Skeletal muscle tissue (tissue), 4 donors: ENCODE results near the gene PLPP6. TPM values are rescaled to one million over a fixed set of nuclear protein-coding genes. Genes with fewer than 3 reads are reported as not detected.
A peak's percentile ranks its signal among the peaks of the same experiment; 100 is the strongest.
"Not testable (repeated sequence)": the region's sequence is repeated elsewhere in the genome, so short reads cannot be mapped to it uniquely, and the experiment has no call there.

Experiments
- H3K27ac ChIP-seq: one replicate; pipeline ENCODE4 v1.7.0; 2013; ENCODE audit warnings: mild to moderate bottlenecking, low read depth, low read length, inconsistent platforms
- H3K27me3 ChIP-seq, 3 donors: one replicate each; pipeline ENCODE4 v1.7.0; 2013; ENCODE audit warnings: low read length in 3 of 3; ENCODE audit not compliant: control insufficient read depth in 3 of 3, insufficient read depth in 3 of 3
- H3K36me3 ChIP-seq, 3 donors: one replicate each; pipeline ENCODE4 v1.7.0; 2013; ENCODE audit warnings: low read length in 3 of 3; ENCODE audit not compliant: control insufficient read depth in 3 of 3, insufficient read depth in 3 of 3
- H3K4me1 ChIP-seq, 3 donors: one replicate each; pipeline ENCODE4 v1.7.0; 2013; ENCODE audit warnings: low read length in 3 of 3, mild to moderate bottlenecking in 3 of 3; ENCODE audit not compliant: control insufficient read depth in 3 of 3, insufficient read depth in 3 of 3
- H3K4me3 ChIP-seq, 3 donors: one replicate each; pipeline ENCODE4 v1.7.0; 2013; ENCODE audit warnings: low read length in 3 of 3
- H3K9ac ChIP-seq, 3 donors: one replicate each; pipeline ENCODE4 v1.7.0; 2013; ENCODE audit warnings: low read length in 3 of 3, mild to moderate bottlenecking in 3 of 3, moderate library complexity in 2 of 3, low read depth in 1 of 3
- H3K9me3 ChIP-seq, 3 donors: one replicate each; pipeline ENCODE4 v1.7.0; 2013; ENCODE audit warnings: low read length in 3 of 3; ENCODE audit not compliant: control insufficient read depth in 3 of 3
- total RNA-seq: library from RNA; depleted of rRNA; stranded (reverse); fragments of >200 nt; gene quantifications from one replicate; pipeline ENCODE4 v1.2.3, GENCODE V29; 2014
- donor health status: Osteomylitis.

The PLPP6 gene
- total RNA-seq, 1 donor from 2014 or later: 3.7 TPM

DNA sequence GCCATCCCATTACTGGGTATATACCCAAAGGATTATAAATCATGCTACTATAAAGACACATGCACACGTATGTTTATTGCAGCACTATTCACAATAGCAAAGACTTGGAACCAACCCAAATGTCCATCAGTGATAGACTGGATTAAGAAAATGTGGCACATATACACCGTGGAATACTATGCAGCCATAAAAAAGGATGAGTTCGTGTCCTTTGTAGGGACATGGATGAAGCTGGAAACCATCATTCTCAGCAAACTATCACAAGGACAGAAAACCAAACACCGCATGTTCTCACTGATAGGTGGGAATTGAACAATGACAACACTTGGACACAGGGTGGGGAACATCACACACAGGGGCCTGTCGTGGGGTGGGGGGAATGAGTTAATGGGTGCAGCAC, 1.4 kb upstream of the PLPP6 start:
- not testable (repeated sequence) for H3K27me3 ChIP-seq, H3K27ac ChIP-seq

DNA sequence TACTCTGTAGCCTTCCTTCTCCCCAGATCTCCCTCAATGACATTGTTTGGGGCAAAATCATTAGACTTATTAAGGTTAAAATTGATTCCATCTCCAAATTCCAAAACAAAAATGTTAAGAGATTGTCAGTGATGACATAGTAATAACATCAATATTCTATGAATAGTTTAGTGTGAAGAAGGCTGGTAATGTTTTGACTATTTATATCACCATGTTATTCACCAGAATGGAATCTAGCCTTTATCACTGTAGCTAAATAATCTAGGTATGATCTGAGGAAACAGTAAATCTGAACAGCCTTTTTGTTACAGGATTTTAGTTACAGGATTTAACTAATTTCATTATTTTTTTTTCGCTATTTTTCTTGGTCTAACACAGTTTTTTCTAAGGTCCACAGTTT, 929 bp upstream of the PLPP6 start:
- Histone ChIP-seq H3K9me3 (no peaks in the 10 kb centered on the region), H3K36me3 (no peaks in the 10 kb centered on the region), H3K4me3 (no peak overlapping the region), H3K27ac (no peak overlapping the region), H3K4me1 (peaks cover 16 to 25% (median 18%) of the 10 kb centered on the region in 3 donors), H3K27me3 (no peaks in the 10 kb centered on the region), H3K9ac (no peak overlapping the region)

More for the DNA sequence above, 1.4 kb upstream of the PLPP6 start:
- H3K4me1 ChIP-seq: peaks cover 13 to 22% (median 16%) of the 10 kb centered on the region in 3 donors
- H3K9me3 ChIP-seq, H3K9ac ChIP-seq, H3K36me3 ChIP-seq, H3K4me3 ChIP-seq: not testable (repeated sequence)

DNA sequence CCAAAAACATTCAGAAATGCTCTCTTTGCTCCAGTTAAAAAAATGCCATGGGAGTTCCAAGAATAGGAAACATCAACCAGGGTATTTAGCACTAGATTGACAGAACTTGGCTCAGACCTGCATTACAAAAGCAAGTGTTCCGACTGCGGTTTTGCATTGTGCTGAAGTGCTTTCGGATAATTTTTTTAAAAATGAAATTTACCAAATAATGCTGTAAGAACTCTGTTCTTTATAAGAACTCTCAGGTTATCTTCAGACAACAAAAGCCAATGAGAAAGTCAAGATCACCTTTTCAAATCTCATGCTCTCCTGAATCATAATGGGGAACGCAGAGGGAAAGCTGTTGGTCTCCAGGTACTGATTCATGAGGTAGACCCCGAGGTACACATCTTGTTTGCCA, 483 bp upstream of the PLPP6 start:
- Histone ChIP-seq H3K27ac (peak overlapping the region; percentile 62), H3K4me3 (peak overlapping the region; percentile 80 to 89 (median 85)), H3K27me3 (no peaks in the 10 kb centered on the region), H3K9ac (peak overlapping the region; percentile 82 to 90 (median 84)), H3K9me3 (no peaks in the 10 kb centered on the region), H3K4me1 (peaks cover 19 to 29% (median 20%) of the 10 kb centered on the region in 3 donors), H3K36me3 (no peaks in the 10 kb centered on the region)

DNA sequence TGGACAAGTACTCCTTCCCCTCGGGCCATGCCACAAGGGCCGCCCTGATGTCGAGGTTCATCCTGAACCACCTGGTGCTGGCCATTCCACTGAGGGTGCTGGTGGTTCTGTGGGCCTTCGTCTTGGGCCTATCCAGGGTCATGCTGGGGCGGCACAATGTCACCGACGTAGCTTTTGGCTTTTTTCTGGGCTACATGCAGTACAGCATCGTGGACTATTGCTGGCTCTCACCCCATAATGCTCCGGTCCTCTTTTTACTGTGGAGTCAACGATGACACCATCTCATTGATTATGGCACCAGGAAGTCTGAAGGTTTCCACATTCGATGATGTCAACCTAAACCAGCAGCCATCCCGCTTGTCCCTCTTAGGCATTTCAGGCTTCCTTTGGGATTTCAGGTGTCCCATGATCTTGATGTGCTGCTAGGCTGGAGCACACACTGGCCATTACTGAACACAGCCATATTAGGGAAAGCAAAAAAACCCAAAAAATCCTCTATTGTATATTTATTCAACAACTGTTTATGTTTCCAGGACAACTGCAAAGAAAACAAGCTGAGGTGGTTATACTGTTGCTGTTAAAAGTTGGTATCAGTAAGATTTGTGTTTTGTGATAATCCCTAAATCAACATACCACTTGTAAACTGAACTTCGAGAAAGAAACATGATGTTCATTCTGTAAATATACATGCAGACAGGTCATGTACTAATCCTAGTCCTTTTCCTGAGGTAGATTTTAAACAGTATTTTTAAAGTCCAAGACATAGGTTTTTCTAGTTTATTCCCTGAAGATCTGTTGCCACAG, 1.1 kb downstream of the PLPP6 start:
- Histone ChIP-seq H3K9me3 (no peaks in the 10 kb centered on the region), H3K9ac (peak overlapping the region; percentile 82 to 90 (median 84)), H3K27ac (no peak overlapping the region), H3K27me3 (no peaks in the 10 kb centered on the region), H3K4me1 (peaks cover 20 to 29% (median 22%) of the 10 kb centered on the region in 3 donors), H3K4me3 (peak overlapping the region; percentile 80 to 89 (median 85)), H3K36me3 (no peaks in the 10 kb centered on the region)

DNA sequence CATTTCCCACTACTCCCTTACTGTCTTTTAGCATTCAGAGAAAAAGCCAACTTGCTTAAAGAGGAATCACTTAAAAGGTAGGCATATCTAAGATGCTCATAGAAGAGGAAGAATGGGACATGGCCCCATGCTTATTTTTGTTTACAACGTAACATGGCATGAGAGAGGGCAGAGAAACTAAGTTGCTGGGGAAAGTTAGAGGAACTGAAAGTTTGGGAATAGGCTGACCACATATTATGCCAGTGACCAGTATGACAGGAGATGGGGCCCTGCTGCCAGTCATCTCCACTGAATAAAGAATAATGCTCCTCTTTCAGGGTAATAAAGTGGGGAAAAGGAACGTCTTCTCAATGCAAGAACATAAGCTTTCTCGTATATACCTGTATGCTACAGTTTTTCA, 1.9 kb downstream of the PLPP6 start:
- H3K4me1 ChIP-seq: peaks cover 20 to 29% (median 22%) of the 10 kb centered on the region in 3 donors
- H3K36me3 ChIP-seq: no peaks in the 10 kb centered on the region
- H3K27ac ChIP-seq: no peak overlapping the region
- no peaks in the 10 kb centered on the region for H3K9me3 ChIP-seq
- H3K4me3 ChIP-seq: no peak overlapping the region
- no peak overlapping the region for H3K9ac ChIP-seq
- H3K27me3 ChIP-seq: no peaks in the 10 kb centered on the region

DNA sequence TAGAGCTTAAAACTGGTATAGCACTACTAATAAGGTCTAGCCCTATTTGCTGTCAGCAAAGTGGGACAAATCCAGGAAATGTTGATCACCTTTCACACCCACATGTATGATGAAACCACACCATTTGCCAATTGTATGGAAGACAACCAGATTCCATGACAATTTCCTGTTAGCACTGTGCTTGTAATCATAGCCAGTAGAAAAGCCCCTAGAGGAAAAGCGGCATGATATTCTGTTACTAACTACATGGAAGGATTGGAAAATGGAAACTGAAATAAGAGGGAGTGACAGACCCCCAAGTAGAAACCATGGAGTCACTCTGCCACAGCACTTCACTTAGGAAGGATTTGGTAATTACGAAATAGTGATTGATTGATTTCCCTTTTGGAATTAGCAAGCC, 3.3 kb downstream of the PLPP6 start:
- Histone ChIP-seq H3K27ac (peak overlapping the region; percentile 19), H3K27me3 (no peaks in the 10 kb centered on the region), H3K9me3 (no peaks in the 10 kb centered on the region), H3K4me1 (peaks cover 20 to 29% (median 22%) of the 10 kb centered on the region in 3 donors), H3K36me3 (no peaks in the 10 kb centered on the region), H3K4me3 (no peak overlapping the region), H3K9ac (no peak overlapping the region)

DNA sequence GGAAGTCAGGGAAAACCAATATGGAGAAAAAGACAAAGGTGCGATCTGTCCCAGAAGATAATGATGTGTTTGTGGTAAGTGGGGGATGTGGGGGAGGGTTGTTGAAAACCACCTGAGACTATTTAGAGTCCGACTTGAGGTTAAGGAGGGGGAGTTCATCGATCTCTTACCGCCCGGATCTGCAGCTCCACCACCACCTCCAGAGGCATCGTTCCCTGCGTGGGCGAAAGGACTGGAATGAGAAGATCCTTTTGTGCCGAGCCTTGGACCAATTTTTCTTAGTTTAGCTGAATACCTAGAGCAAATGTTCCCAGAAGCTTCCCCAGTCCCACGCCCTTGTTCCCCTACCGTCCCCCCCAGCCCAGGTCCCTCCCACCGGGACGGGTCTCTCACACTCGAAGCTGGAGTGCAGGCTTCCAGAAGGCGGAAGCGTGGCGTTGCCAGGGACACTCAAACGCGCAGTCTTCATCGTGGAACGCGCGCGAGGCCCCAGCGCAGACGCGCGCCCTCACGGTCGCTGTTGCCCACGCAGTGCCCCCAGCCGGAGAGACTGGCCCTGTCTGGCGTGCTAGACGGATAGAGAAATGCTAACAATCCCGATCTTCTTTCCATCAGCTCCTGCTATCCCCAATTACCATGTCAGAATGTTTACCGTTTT, 4.1 kb downstream of the PLPP6 start, which contains the start of gene SPATA6L:
TSS of gene SPATA6L (minus strand) at position 439 of the 658 bp plus-strand sequence. CDS start at position 209, 230 bp downstream.
- no peaks in the 10 kb centered on the region for H3K27me3 ChIP-seq
- H3K27ac ChIP-seq: peak within 1 kb of the TSS; percentile 19
- H3K4me1 ChIP-seq: peaks cover 20 to 29% (median 22%) of the 10 kb centered on the region in 3 donors
- no peaks in the 10 kb centered on the region for H3K9me3 ChIP-seq
- H3K36me3 ChIP-seq: no peaks in the 10 kb centered on the region
- H3K4me3 ChIP-seq: peak within 1 kb of the TSS; percentile 68 to 80 (median 76)
- peak within 1 kb of the TSS; percentile 60 to 82 (median 67) for H3K9ac ChIP-seq

DNA sequence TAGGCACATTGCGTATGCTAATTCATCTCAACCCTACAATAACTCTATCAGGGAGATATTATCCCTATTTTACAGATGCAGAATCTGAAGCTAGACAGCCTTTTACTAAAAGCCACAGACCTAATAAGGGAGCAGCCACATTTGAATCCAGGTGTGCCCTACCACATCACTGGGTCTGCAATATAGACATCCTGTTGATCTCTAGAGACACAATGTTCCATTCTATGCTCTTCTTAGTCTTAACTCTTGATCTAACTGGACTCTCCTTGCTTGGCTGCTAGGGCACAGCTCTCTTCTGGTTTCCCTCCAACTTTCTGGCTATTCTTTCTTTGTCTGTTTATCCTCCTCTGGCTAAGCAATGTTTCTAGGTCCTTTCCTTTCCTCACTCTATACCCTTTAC, 5.6 kb downstream of the PLPP6 start:
- H3K9me3 ChIP-seq: no peaks in the 10 kb centered on the region
- H3K4me3 ChIP-seq: no peak overlapping the region
- H3K27ac ChIP-seq: no peak overlapping the region
- H3K4me1 ChIP-seq: peaks cover 13 to 18% (median 14%) of the 10 kb centered on the region in 3 donors
- H3K27me3 ChIP-seq: no peaks in the 10 kb centered on the region
- H3K9ac ChIP-seq: no peak overlapping the region
- H3K36me3 ChIP-seq: no peaks in the 10 kb centered on the region

DNA sequence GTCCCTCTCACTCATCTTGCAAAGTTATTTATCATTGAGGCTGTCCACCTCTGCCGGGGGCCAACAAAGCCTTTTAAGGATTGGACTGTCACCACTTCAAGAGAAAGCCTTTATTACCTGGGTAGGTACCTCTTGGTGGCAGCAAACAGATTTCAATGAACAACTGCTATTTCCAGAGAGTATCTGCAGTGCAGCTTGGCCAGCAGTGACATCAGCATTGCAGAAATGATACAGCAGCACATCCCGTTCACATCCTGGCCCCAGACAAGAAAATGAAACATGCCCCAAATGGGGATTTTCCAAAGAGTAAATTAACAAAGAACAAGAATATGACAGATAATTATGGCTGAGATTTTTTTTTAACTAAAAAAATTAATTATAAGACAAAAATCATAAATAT, 6.5 kb downstream of the PLPP6 start:
- Histone ChIP-seq H3K4me3 (no peak overlapping the region), H3K9ac (no peak overlapping the region), H3K9me3 (no peaks in the 10 kb centered on the region), H3K4me1 (peaks cover 6 to 12% (median 7%) of the 10 kb centered on the region in 3 donors), H3K27ac (no peak overlapping the region), H3K27me3 (no peaks in the 10 kb centered on the region), H3K36me3 (no peaks in the 10 kb centered on the region)

DNA sequence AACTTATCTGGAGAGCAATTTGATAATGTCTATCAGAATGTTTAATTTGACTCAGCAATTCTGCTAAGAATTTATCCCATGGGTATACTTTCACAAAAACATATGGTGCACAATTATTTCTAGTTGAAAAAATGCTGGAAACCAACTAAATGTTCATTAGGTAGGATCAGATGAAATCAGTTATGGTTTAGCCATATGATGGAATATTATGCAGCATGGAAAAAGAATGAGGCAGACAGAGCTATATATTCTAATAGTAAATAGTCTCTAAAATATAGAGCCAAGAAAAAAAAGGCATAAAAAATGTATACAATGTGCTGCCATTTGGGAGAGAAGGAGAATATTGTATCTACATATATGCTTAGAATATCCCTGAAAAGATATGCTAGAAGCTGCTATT, 7.8 kb downstream of the PLPP6 start:
- H3K4me1 ChIP-seq: peaks cover 6 to 12% (median 7%) of the 10 kb centered on the region in 3 donors
- H3K27me3 ChIP-seq: no peaks in the 10 kb centered on the region
- no peaks in the 10 kb centered on the region for H3K36me3 ChIP-seq
- H3K9me3 ChIP-seq: no peaks in the 10 kb centered on the region
- no peak overlapping the region for H3K27ac ChIP-seq
- no peak overlapping the region for H3K9ac ChIP-seq
- no peak overlapping the region for H3K4me3 ChIP-seq
